C1 segment of cervical spinal cord (tissue), 14 donors: ENCODE data around the gene ALKBH8.
"Not testable (repeated sequence)": the region's sequence is repeated elsewhere in the genome, so short reads cannot be mapped to it uniquely, and the experiment has no call there.

Experiments
- DNase-seq, 14 donors: peaks; one replicate each; lab custom pipeline; 2025; lab: John Stamatoyannopoulos, UW

ALKBH8 gene

GRCh38 chr11:107504981-107505380, 60.6 kb downstream of the ALKBH8 start:
- no peak for DNase-seq

- no peak for DNase-seq
Measured at GRCh38 chr11:107501713-107502112, 63.8 kb downstream of the ALKBH8 start.

GRCh38 chr11:107497371-107497770, 68.2 kb downstream of the ALKBH8 start:
- DNase-seq: not testable (repeated sequence)

- DNase-seq: no peak
Measured at GRCh38 chr11:107496011-107496410, 69.5 kb downstream of the ALKBH8 start.

GRCh38 chr11:107494055-107494454, 71.5 kb downstream of the ALKBH8 start:
- DNase-seq: no peak

- no peak for DNase-seq
Measured at GRCh38 chr11:107493117-107493516, 72.4 kb downstream of the ALKBH8 start.

- no peak for DNase-seq
Measured at GRCh38 chr11:107490836-107491235, 74.7 kb downstream of the ALKBH8 start.

GRCh38 chr11:107482234-107482633, 83.3 kb downstream of the ALKBH8 start:
- no peak for DNase-seq

GRCh38 chr11:107478922-107479321, 86.6 kb downstream of the ALKBH8 start:
- no peak for DNase-seq

GRCh38 chr11:107477820-107478219, 87.7 kb downstream of the ALKBH8 start:
- no peak for DNase-seq

- DNase-seq: no peak
Measured at GRCh38 chr11:107473792-107474191, 91.7 kb downstream of the ALKBH8 start.

GRCh38 chr11:107472966-107473365, 92.6 kb downstream of the ALKBH8 start:
- no peak for DNase-seq

- no peak for DNase-seq
Measured at GRCh38 chr11:107468596-107468995, 96.9 kb downstream of the ALKBH8 start.

GRCh38 chr11:107467696-107468095, 97.8 kb downstream of the ALKBH8 start:
- no peak for DNase-seq

GRCh38 chr11:107466275-107466866, 99.2 kb downstream of the ALKBH8 start:
- not testable (repeated sequence) for DNase-seq

GRCh38 chr11:107457558-107458271, 107.8 kb downstream of the ALKBH8 start, which contains the start of gene CWF19L2:
TSS of gene CWF19L2 (minus strand) at chr11:107457825. CDS start at chr11:107457816, 9 bp downstream.
- DNase-seq: peak; percentile 18 to 91 (median 81)

GRCh38 chr11:107457205-107457557, 108.4 kb downstream of the ALKBH8 start:
- no peak for DNase-seq

- no peak for DNase-seq
Measured at GRCh38 chr11:107453594-107454286, 111.8 kb downstream of the ALKBH8 start.
